ENCODE measurements around the gene FGF14. TPM values are rescaled to one million over a fixed set of nuclear protein-coding genes. Genes with fewer than 3 reads are reported as not detected.

The FGF14 gene
- total RNA-seq, 1 experiment from 2014 or later, result 0.22 TPM

- Histone ChIP-seq H2BK20ac (ENCODE audit: low read depth, low read length, poor library complexity, severe bottlenecking) (no peak overlapping the region), H2BK5ac (ENCODE audit: insufficient read length, low read length) (no peak overlapping the region), H3K27me3 (ENCODE audit: insufficient read depth, low read length) (no peaks in the 10 kb centered on the region), H3K4ac (ENCODE audit: low read depth, low read length) (no peak overlapping the region), H2BK120ac (ENCODE audit: low read depth, low read length, poor library complexity, severe bottlenecking) (no peak overlapping the region), H3K23ac (ENCODE audit: insufficient read length, low read depth, low read length) (no peak overlapping the region), H2BK15ac (ENCODE audit: low read depth, low read length) (no peak overlapping the region), H4K8ac (replicated peaks; ENCODE audit: insufficient read length, low read depth, low read length) (no peak overlapping the region), H2AK5ac (ENCODE audit: insufficient read length, low read length) (no peak overlapping the region), H3K79me2 (ENCODE audit: insufficient read depth, low read length) (no peaks in the 10 kb centered on the region), H3K14ac (ENCODE audit: insufficient read depth, low read length) (no peak overlapping the region), H3K27ac (ENCODE audit: insufficient read length, low read depth, low read length) (no peak overlapping the region), H3K4me1 (ENCODE audit: insufficient read depth, low read length) (no peaks in the 10 kb centered on the region), H3K18ac (ENCODE audit: insufficient read length, low read depth, low read length) (no peak overlapping the region), H2AFZ (ENCODE audit: low read length) (no peak overlapping the region), H3T11ph (ENCODE audit: low read length) (no peak overlapping the region), H3K4me2 (ENCODE audit: insufficient read depth, insufficient read length, low read length) (no peak overlapping the region), H3K9ac (ENCODE audit: extremely low read depth, insufficient read length, low read length) (no peak overlapping the region), H2BK12ac (ENCODE audit: insufficient read length, low read depth, low read length) (no peak overlapping the region), H3K79me1 (ENCODE audit: insufficient read depth, low read depth, low read length, poor library complexity, severe bottlenecking) (no peaks in the 10 kb centered on the region), H3K9me3 (ENCODE audit: control insufficient read depth, low read depth, low read length) (no peaks in the 10 kb centered on the region), H4K91ac (ENCODE audit: insufficient read length, low read depth, low read length) (no peak overlapping the region), H3K56ac (ENCODE audit: insufficient read length, low read depth, low read length) (no peak overlapping the region), H4K5ac (ENCODE audit: insufficient read length, low read depth, low read length) (no peak overlapping the region), H4K20me1 (ENCODE audit: control insufficient read depth, insufficient read depth, insufficient read length) (no peaks in the 10 kb centered on the region), H3K23me2 (ENCODE audit: insufficient read length, low read depth, low read length, poor library complexity, severe bottlenecking) (no peaks in the 10 kb centered on the region)
- no CpG with 5 or more reads among the region's 1 CpG for WGBS (ENCODE audit: extremely low coverage, insufficient read length, low lambda C conversion rate)
- Mint-ChIP-seq H3K4me3 (no peak overlapping the region), H3K9me3 (peaks cover 17 to 23% of the 10 kb centered on the region in 2 experiments), H3K4me1 (no peaks in the 10 kb centered on the region), H3K27me3 (ENCODE audit: low read depth) (no peaks in the 10 kb centered on the region; the same call in none of the 2 replicates), H3K36me3 (ENCODE audit: insufficient read depth in 1 of 3, low read depth in 3 of 3) (peaks cover 0 to 14% (median 2%) of the 10 kb centered on the region in 3 experiments; a peak in 3 of 7 replicates), H3K27ac (no peak overlapping the region)
- no peak for TF ChIP-seq CTCF (conservative IDR thresholded peaks at IDR 0.05)
- DNase-seq, result no peak
These were observed 352.0 kb downstream of the FGF14 start for GRCh38 chr13:102049853-102050252.

All from H9 (cell line).